Measurements from ENCODE around the gene AREG.

Gene AREG

DNA sequence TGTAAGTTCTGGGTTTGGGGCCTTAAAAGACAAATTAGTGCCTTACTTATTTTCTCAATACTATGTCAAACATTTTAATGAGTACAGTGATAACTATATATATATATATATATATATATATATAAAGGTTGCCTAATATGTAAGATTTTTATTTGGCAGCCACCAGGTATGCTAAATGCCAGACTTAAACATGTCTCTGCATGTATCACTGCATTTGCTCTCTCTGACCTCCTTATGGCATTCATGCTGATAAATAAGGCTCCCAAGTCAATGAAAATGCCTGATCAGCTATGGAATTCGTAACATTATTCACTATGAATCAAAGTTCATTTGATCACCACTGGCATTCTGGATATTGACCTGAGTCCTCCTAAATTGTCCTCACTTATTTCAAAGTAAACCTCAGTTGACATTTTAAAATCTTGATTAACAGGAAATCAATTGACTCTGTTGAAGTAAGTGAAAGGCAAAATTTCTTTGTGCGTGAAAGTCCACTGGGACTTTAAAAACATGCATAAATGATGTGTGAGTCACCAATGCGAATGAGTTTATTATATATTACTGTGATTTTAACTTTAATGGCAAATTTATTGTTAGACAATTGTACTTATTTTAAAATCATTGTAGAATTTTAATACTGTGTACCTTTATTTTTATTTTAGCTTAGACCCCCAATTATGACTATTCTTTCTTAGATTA lies 29.2 kb upstream of the AREG start:
- H3K4me3 ChIP-seq (ENCODE audit: control insufficient read depth, low read depth, low read length), result no peak overlapping the region
- TF ChIP-seq, protein P1, sequence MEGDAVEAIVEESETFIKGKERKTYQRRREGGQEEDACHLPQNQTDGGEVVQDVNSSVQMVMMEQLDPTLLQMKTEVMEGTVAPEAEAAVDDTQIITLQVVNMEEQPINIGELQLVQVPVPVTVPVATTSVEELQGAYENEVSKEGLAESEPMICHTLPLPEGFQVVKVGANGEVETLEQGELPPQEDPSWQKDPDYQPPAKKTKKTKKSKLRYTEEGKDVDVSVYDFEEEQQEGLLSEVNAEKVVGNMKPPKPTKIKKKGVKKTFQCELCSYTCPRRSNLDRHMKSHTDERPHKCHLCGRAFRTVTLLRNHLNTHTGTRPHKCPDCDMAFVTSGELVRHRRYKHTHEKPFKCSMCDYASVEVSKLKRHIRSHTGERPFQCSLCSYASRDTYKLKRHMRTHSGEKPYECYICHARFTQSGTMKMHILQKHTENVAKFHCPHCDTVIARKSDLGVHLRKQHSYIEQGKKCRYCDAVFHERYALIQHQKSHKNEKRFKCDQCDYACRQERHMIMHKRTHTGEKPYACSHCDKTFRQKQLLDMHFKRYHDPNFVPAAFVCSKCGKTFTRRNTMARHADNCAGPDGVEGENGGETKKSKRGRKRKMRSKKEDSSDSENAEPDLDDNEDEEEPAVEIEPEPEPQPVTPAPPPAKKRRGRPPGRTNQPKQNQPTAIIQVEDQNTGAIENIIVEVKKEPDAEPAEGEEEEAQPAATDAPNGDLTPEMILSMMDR (IDR thresholded peaks at IDR 0.05; ENCODE audit: control insufficient read depth, insufficient read depth, low read depth, low read length, missing control alignments), result no peak
- DNase-seq (ENCODE audit: low read depth), result no peak

- peak; percentile 34 for DNase-seq (ENCODE audit: low read depth)
- TF ChIP-seq, protein P1 (IDR thresholded peaks at IDR 0.05; ENCODE audit: control insufficient read depth, insufficient read depth, low read depth, low read length, missing control alignments), result no peak
- H3K4me3 ChIP-seq (ENCODE audit: control insufficient read depth, low read depth, low read length), result no peak overlapping the region
Measured at GRCh38 chr4:74418063-74418670, 26.8 kb upstream of the AREG start.

DNA sequence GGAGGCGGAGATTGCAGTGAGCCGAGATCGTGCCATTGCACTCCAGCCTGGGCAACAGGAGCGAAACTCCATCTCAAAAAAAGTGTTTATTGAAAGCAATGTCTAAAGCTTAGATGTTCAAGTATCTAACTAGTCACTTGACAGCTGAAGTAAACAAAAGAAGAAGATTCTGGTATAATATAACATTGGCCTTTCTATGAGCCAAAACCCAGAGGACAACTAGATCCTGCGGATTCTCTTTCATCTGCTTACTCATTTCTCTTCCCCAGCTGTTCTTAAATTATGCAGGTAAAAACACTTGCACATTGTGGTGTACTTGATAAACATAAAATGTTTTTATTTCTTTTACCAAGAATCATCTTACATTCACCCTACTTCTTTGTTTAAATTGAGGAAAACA lies 24.1 kb upstream of the AREG start:
- TF ChIP-seq, protein P1 (IDR thresholded peaks at IDR 0.05; ENCODE audit: control insufficient read depth, insufficient read depth, low read depth, low read length, missing control alignments), result no peak
- no peak overlapping the region for H3K4me3 ChIP-seq (ENCODE audit: control insufficient read depth, low read depth, low read length)
- DNase-seq (ENCODE audit: low read depth), result no peak

DNA sequence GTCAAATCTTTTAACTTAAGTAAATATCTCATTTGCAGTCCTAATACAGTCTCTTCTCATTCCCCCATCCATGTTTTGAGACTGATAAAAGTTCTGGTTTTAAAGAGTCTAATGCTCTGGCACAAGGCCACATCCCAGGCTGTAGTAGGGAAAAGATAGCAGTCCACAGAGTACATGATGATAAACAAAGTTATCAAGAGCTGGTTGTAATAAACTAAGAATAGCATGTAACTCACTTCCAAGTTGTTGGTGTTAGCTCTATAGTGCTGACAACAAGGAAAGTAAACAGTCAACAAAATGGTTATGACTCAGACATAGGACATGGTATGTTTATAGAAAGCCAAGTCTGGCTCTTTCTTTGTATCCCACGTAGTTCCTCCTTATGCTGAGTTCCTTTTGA lies 21.8 kb upstream of the AREG start:
- DNase-seq (ENCODE audit: low read depth), result no peak
- no peak overlapping the region for H3K4me3 ChIP-seq (ENCODE audit: control insufficient read depth, low read depth, low read length)
- TF ChIP-seq, protein P1 (IDR thresholded peaks at IDR 0.05; ENCODE audit: control insufficient read depth, insufficient read depth, low read depth, low read length, missing control alignments), result no peak

- no peak overlapping the region for H3K4me3 ChIP-seq (ENCODE audit: control insufficient read depth, low read depth, low read length)
- no peak for DNase-seq (ENCODE audit: low read depth)
- TF ChIP-seq, protein P1 (IDR thresholded peaks at IDR 0.05; ENCODE audit: control insufficient read depth, insufficient read depth, low read depth, low read length, missing control alignments), result no peak
Measured at GRCh38 chr4:74424111-74424510, 20.8 kb upstream of the AREG start.

GRCh38 chr4:74426101-74426500 lies 18.8 kb upstream of the AREG start:
- TF ChIP-seq, protein P1 (IDR thresholded peaks at IDR 0.05; ENCODE audit: control insufficient read depth, insufficient read depth, low read depth, low read length, missing control alignments), result no peak
- no peak for DNase-seq (ENCODE audit: low read depth)
- no peak overlapping the region for H3K4me3 ChIP-seq (ENCODE audit: control insufficient read depth, low read depth, low read length)

Measured in AG09309 (cell line).